Measurements from ENCODE around the gene SRCAP. TPM values are rescaled to one million over a fixed set of nuclear protein-coding genes. Genes with fewer than 3 reads are reported as not detected.

SRCAP gene
- total RNA-seq, 1 experiment from 2014 or later: 9.4 TPM

DNA sequence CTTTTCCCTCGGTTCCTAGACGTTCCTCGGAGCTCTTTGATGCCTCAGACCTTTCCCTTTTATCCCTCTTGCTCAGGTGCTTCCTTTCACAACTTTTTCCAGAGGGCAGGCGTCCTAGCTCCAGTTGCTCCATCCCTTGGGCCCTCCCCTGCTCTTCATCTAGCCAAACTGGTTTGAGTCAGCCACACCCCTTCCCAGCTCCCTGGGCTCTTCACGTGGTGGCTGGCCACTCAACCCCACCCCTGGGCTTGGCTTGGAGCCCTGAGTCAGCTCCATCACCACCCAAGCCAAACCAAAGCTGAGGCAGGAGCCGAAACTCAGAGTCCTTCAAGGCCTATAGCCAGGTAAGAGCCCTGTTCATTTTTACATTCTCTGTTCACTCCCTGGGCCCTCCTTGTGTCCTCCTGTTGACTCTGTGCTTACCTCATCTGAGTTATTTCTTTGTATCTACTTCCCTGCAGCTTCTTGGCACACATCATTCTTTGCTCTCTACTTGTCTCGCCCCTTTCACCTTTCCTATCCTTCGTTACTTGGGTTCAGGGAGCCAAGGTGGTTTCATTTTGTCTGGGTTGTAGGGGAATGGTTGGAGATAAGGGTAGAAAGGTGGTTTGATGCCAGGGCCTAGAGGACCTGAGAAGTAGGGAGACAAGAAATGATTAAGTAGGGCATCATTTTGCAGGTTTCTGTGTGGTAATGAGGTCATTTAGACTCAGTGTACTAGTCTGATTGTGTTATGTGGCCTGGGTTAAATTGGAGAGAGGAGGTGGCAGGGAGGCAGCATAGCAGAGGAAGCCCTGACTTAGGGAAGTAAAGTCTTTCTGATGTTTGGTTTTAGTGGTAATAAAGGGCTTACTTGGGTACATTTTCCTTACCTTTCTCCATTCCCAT is 41.6 kb downstream of the SRCAP start:
- Histone ChIP-seq H3K27me3 (replicated peaks) (no peaks in the 10 kb centered on the region), H3K4me3 (no peak overlapping the region), H3K9me3 (replicated peaks) (no peaks in the 10 kb centered on the region), H3K4me1 (replicated peaks) (peaks cover 24% of the 10 kb centered on the region), H3K27ac (peak overlapping the region; percentile 68), H3K36me3 (peaks cover 83% of the 10 kb centered on the region)
- peak; percentile 28 to 67 for DNase-seq (ENCODE audit: low read depth in 1 of 2, low spot score in 2 of 2)

GRCh38 chr16:30741461-30741914 is 42.5 kb downstream of the SRCAP start:
- peak overlapping the region; percentile 68 for H3K27ac ChIP-seq
- H3K9me3 ChIP-seq (replicated peaks): no peaks in the 10 kb centered on the region
- DNase-seq (ENCODE audit: low read depth in 1 of 2, low spot score in 2 of 2): peak; percentile 73 to 81
- peaks cover 24% of the 10 kb centered on the region for H3K4me1 ChIP-seq (replicated peaks)
- no peak overlapping the region for H3K4me3 ChIP-seq
- peaks cover 74% of the 10 kb centered on the region for H3K36me3 ChIP-seq
- no peaks in the 10 kb centered on the region for H3K27me3 ChIP-seq (replicated peaks)

GRCh38 chr16:30743716-30744115 is 44.7 kb downstream of the SRCAP start:
- Histone ChIP-seq H3K9me3 (replicated peaks) (no peaks in the 10 kb centered on the region), H3K27ac (no peak overlapping the region), H3K27me3 (replicated peaks) (no peaks in the 10 kb centered on the region), H3K4me3 (no peak overlapping the region), H3K36me3 (peaks cover 52% of the 10 kb centered on the region), H3K4me1 (replicated peaks) (peaks cover 30% of the 10 kb centered on the region)
- DNase-seq (ENCODE audit: low read depth in 1 of 2, low spot score in 2 of 2): no peak

- Histone ChIP-seq H3K4me1 (replicated peaks) (peaks cover 31% of the 10 kb centered on the region), H3K27me3 (replicated peaks) (no peaks in the 10 kb centered on the region), H3K9me3 (replicated peaks) (no peaks in the 10 kb centered on the region), H3K36me3 (peaks cover 48% of the 10 kb centered on the region), H3K27ac (no peak overlapping the region), H3K4me3 (no peak overlapping the region)
- DNase-seq (ENCODE audit: low read depth in 1 of 2, low spot score in 2 of 2): no peak
Measured at GRCh38 chr16:30744183-30744582, 45.2 kb downstream of the SRCAP start.

DNA sequence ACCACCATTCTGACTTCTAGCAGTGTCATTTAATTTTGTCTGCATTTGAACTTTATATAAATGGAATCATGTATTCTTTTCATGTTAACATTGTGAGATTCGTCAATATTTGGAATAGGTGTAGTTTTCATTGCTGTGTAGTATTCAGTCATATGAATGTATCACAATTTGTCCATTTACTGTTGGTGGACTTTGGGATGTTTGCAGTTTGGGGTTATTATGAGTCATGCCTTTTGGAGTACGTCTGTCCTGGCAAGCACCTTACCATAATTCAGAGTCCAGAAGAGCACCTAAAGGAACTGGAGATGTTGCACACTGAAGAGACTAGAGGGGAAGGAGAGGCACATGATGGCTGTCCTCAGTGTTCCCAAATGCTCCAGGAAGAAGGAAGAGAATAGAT is 46.1 kb downstream of the SRCAP start:
- Histone ChIP-seq H3K27me3 (replicated peaks) (no peaks in the 10 kb centered on the region), H3K4me3 (no peak overlapping the region), H3K36me3 (peaks cover 50% of the 10 kb centered on the region), H3K27ac (no peak overlapping the region), H3K9me3 (replicated peaks) (no peaks in the 10 kb centered on the region), H3K4me1 (replicated peaks) (peaks cover 30% of the 10 kb centered on the region)
- no peak for DNase-seq (ENCODE audit: low read depth in 1 of 2, low spot score in 2 of 2)

DNA sequence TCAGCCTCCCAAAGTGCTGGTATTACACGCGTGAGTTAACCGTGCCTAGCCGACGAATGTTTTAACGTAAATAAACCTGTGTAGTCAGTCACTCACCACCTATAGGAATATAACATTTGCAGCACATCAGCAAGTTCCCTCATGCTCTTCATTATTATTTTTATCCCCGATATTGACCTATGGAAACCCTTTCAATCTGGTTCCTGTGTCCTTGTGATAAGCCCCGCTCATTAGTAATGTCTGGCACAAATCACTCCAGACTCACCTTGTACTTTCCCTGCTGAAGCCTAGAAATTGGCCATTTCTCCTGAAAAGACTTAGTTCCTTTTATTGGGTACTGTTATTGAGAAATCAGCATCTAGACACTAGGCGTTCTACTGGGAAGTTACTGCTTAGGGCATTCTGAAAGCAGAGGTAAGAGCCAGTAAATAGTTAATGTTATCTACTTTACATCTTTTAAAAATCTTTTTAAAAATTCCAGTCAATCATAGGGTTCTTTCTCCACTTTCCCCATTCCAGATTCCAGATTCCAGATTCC is 47.7 kb downstream of the SRCAP start:
- H3K27ac ChIP-seq: no peak overlapping the region
- no peaks in the 10 kb centered on the region for H3K27me3 ChIP-seq (replicated peaks)
- no peak for DNase-seq (ENCODE audit: low read depth in 1 of 2, low spot score in 2 of 2)

GRCh38 chr16:30747331-30747730 is 48.4 kb downstream of the SRCAP start:
- H3K4me1 ChIP-seq (replicated peaks): peaks cover 10% of the 10 kb centered on the region
- H3K9me3 ChIP-seq (replicated peaks): no peaks in the 10 kb centered on the region
- peaks cover 51% of the 10 kb centered on the region for H3K36me3 ChIP-seq
- peak overlapping the region; percentile 50 for H3K27ac ChIP-seq
- H3K27me3 ChIP-seq (replicated peaks): no peaks in the 10 kb centered on the region
- peak in 1 of 2 experiments; percentile 21 for DNase-seq (ENCODE audit: low read depth in 1 of 2, low spot score in 2 of 2)
- H3K4me3 ChIP-seq: no peak overlapping the region

More for the DNA sequence above, 47.7 kb downstream of the SRCAP start:
- no peaks in the 10 kb centered on the region for H3K9me3 ChIP-seq (replicated peaks)
- peaks cover 14% of the 10 kb centered on the region for H3K4me1 ChIP-seq (replicated peaks)
- no peak overlapping the region for H3K4me3 ChIP-seq
- peaks cover 53% of the 10 kb centered on the region for H3K36me3 ChIP-seq

DNA sequence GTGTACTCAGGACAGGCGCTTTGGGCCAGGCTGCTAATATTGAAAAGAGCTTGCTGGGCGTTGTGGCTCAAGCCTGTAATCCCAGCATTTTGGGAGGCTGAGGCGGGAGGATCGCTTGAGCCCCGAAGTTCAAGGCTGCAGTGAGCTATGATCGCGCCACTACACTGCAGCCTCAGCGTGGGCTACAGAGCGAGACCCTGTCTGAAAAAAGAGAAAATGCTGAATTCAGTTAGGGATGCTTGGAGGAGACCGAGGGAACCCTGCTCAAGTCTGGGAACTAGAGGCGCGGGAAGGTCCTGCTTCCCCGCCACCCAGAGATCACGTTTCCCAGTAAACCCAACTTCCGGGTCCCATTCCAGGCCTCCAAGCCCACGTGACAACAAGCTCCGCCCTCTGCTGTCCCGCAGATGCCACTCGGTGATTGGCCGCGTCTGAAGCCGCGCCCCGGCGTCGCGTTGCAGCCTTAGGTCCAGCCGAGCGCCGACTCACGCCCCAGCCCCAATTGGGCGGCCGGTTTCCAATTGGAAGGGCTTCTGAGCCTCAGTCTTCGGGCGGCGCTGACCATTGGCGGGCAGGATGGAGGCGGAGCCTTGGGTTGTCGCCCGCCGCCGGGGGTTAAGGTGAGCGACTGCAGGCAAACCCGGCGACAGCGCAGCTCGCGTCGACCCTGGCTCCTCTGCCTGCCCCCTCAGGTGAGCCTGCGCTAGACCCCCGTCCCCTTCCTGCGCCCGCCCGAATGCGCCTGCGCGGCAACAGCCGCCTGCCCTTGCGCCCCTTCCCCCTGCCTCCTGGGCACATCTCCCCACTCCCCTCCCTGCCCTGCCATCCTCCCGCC is 49.0 kb downstream of the SRCAP start, which contains the start of gene PHKG2:
PHKG2 (plus strand) TSS at position 627 of the 835 bp plus-strand sequence. CDS start 396 bp downstream, outside the sequence.
- H3K27ac ChIP-seq: peak within 1 kb of the TSS; percentile 50
- H3K4me3 ChIP-seq: peak within 1 kb of the TSS; percentile 64
- DNase-seq (ENCODE audit: low read depth in 1 of 2, low spot score in 2 of 2): peak; percentile 95 to 99

DNA sequence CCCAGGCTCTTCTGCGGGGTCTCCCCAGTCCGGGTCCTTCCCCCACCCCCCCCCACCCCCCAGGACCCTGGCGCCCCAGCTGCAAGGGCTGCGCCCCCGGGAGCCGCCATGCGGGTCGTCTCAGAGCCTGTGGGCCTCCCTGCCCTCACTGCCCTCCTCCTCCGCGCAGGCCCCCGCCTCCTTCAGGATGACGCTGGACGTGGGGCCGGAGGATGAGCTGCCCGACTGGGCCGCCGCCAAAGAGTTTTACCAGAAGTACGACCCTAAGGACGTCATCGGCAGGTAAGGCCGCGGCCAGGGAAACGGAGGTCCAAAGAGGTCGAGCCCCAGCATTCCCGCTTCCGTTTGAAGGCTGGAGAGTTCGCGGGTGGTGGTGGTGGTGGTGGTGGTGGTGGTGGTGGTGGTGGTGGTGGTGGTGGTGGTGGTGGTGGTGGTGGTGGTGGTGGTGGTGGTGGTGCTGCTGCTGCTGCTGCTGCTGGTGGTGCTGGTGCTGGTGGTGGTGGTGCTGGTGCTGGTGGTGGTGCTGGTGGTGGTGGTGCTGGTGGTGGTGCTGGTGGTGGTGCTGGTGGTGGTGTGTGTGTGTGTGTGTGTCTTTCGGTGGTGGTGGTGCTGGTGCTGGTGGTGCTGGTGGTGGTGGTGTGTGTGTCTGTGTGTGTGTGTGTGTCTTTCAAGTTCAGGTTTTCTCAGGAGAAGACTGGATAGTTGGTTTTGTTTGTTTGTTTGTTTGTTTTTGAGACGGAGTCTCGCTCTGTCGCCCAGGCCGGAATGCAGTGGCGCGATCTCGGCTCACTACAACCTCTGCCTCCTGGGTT is 49.9 kb downstream of the SRCAP start:
- Histone ChIP-seq H3K9me3 (replicated peaks) (no peaks in the 10 kb centered on the region), H3K4me1 (replicated peaks) (peaks cover 10% of the 10 kb centered on the region), H3K36me3 (peaks cover 52% of the 10 kb centered on the region), H3K27me3 (replicated peaks) (no peaks in the 10 kb centered on the region), H3K4me3 (peak overlapping the region; percentile 64), H3K27ac (no peak overlapping the region)
- DNase-seq (ENCODE audit: low read depth in 1 of 2, low spot score in 2 of 2): peak; percentile 15 to 66

More for the DNA sequence above, 49.0 kb downstream of the SRCAP start, which contains the start of gene PHKG2:
- Histone ChIP-seq H3K9me3 (replicated peaks) (no peaks in the 10 kb centered on the region), H3K4me1 (replicated peaks) (peaks cover 10% of the 10 kb centered on the region), H3K36me3 (peaks cover 51% of the 10 kb centered on the region), H3K27me3 (replicated peaks) (no peaks in the 10 kb centered on the region)

- H3K4me3 ChIP-seq: no peak overlapping the region
- H3K4me1 ChIP-seq (replicated peaks): peaks cover 10% of the 10 kb centered on the region
- no peak for DNase-seq (ENCODE audit: low read depth in 1 of 2, low spot score in 2 of 2)
- no peak overlapping the region for H3K27ac ChIP-seq
- H3K9me3 ChIP-seq (replicated peaks): no peaks in the 10 kb centered on the region
- peaks cover 56% of the 10 kb centered on the region for H3K36me3 ChIP-seq
- H3K27me3 ChIP-seq (replicated peaks): no peaks in the 10 kb centered on the region
Measured at GRCh38 chr16:30750201-30750600, 51.2 kb downstream of the SRCAP start.

GRCh38 chr16:30750876-30751465 is 52.0 kb downstream of the SRCAP start:
- H3K27ac ChIP-seq: no peak overlapping the region
- H3K27me3 ChIP-seq (replicated peaks): no peaks in the 10 kb centered on the region
- H3K4me3 ChIP-seq: no peak overlapping the region
- no peak for DNase-seq (ENCODE audit: low read depth in 1 of 2, low spot score in 2 of 2)
- peaks cover 62% of the 10 kb centered on the region for H3K36me3 ChIP-seq
- H3K9me3 ChIP-seq (replicated peaks): no peaks in the 10 kb centered on the region
- H3K4me1 ChIP-seq (replicated peaks): peaks cover 10% of the 10 kb centered on the region

DNA sequence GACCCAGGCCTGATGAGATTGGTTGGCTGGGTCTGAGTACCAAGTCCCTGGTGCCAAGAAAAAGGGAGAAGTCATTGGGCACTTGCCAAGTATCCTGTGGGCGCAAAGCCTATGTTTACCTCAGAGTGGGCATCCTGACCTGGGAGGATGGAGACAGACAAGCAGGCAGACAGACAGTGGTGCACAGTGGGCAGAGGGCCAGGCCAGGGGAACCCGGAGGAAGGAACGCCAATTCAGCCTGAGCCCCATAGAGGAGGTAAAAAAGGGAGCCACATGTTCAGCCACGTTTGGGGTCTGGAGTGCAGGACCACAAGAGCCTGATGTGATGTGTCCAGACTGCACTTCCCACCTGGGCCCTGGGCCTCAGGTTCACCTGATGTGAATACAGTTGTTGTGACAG is 54.6 kb downstream of the SRCAP start:
- H3K27ac ChIP-seq: no peak overlapping the region
- no peaks in the 10 kb centered on the region for H3K9me3 ChIP-seq (replicated peaks)
- H3K36me3 ChIP-seq: peaks cover 81% of the 10 kb centered on the region
- peaks cover 4% of the 10 kb centered on the region; the same call in 1 of the 2 replicates for H3K4me1 ChIP-seq (replicated peaks)
- DNase-seq (ENCODE audit: low read depth in 1 of 2, low spot score in 2 of 2): no peak
- no peak overlapping the region for H3K4me3 ChIP-seq
- H3K27me3 ChIP-seq (replicated peaks): no peaks in the 10 kb centered on the region
